Measurements from ENCODE around the gene BRF1.

Gene BRF1

DNA sequence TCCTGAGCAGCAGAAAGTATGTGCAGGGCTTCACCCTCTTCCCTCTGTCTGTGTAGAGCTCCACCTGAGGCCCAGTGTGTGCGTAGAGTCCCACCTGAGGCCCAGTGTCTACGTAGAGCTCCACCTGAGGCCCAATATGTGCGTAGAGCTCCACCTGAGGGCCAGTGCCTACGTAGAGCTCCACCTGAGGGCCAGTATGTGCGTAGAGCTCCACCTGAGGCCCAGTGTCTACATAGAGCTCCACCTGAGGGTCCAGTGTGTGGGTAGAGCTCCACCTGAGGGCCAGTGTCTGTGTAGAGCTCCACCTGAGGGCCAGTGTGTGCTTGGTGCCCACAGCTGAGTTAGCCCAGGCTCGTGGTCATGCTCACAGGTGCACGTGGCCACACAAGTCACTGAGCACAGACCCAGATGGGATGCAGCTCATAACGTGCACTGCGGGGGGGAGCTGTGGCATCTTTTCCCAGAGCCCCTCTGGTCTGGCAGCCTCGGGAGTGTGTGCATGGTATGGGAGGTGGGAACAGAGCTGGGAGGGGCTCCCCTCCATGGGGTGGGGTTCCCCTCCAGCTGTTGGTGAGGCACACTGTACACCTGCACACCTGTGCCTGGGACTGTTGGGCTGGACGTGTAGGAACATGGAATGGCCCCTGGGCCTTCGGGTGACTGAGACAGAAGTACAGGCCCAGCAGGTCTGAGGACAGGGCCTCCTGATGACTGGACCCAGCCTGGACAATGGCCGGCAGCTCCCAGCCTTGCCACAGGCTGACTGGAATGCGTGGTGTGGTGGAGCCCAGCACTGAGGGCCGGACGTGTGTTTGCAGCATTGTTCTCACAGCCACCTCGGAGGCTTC lies 33.8 kb upstream of the BRF1 start:
- H3K14ac ChIP-seq (ENCODE audit: low read length): peak overlapping the region; percentile 60
- peaks cover 0 to 7% of the 10 kb centered on the region in 2 donors for H3K9me3 ChIP-seq (replicated peaks in 1 of 2; ENCODE audit: control insufficient read depth in 2 of 2, insufficient read depth in 1 of 2, low read depth in 1 of 2, low read length in 2 of 2)
- no peak for DNase-seq (ENCODE audit: low spot score)
- H2AFZ ChIP-seq (ENCODE audit: low read length): no peak overlapping the region
- peak overlapping the region; percentile 30 for H3K18ac ChIP-seq (ENCODE audit: low read length)
- no peak overlapping the region for H3K4me2 ChIP-seq (ENCODE audit: insufficient read depth, low read length, poor library complexity, severe bottlenecking)
- H2BK120ac ChIP-seq (ENCODE audit: low read depth, low read length): no peak overlapping the region
- H3K23ac ChIP-seq (ENCODE audit: low read depth, low read length, poor library complexity): peak overlapping the region; percentile 11
- peak overlapping the region; percentile 44 for H2BK12ac ChIP-seq (ENCODE audit: low read length)
- WGBS, 2 donors (ENCODE audit: extremely low coverage in 2 of 2, insufficient read length in 2 of 2, insufficient replicate concordance in 1 of 2): no CpG with 5 or more reads among the region's 17 CpGs
- no peak overlapping the region for H3K4me3 ChIP-seq (ENCODE audit: low read length in 2 of 2)
- peak overlapping the region; percentile 3 for H3K4ac ChIP-seq (ENCODE audit: low read length)
- peaks cover 3% of the 10 kb centered on the region for H3K79me1 ChIP-seq (ENCODE audit: low read depth, low read length)
- H3K27ac ChIP-seq (replicated peaks; ENCODE audit: low read length): no peak overlapping the region
- peak overlapping the region; percentile 86 for H4K8ac ChIP-seq (ENCODE audit: low read depth, low read length)
- H3K4me1 ChIP-seq (ENCODE audit: control insufficient read depth in 2 of 2, insufficient read depth in 1 of 2, low read depth in 1 of 2, low read length in 2 of 2): peaks cover 9% of the 10 kb centered on the region in 2 donors
- H3K27me3 ChIP-seq (ENCODE audit: control insufficient read depth in 3 of 3, insufficient read depth in 3 of 3, low read depth in 1 of 3, low read length in 3 of 3): no peaks in the 10 kb centered on the region
- peaks cover 0 to 7% of the 10 kb centered on the region in 2 donors for H3K36me3 ChIP-seq (replicated peaks in 1 of 2; ENCODE audit: control insufficient read depth in 2 of 2, insufficient read depth in 2 of 2, low read length in 2 of 2)
- no peak overlapping the region for H2AK5ac ChIP-seq (ENCODE audit: low read depth, low read length)
- H4K91ac ChIP-seq (ENCODE audit: low read depth, low read length, poor library complexity): no peak overlapping the region
- H2BK15ac ChIP-seq (ENCODE audit: low read length): no peak overlapping the region
- H2BK5ac ChIP-seq (ENCODE audit: low read length): no peak overlapping the region
- H3K9ac ChIP-seq (ENCODE audit: low read depth, low read length, poor library complexity): no peak overlapping the region

DNA sequence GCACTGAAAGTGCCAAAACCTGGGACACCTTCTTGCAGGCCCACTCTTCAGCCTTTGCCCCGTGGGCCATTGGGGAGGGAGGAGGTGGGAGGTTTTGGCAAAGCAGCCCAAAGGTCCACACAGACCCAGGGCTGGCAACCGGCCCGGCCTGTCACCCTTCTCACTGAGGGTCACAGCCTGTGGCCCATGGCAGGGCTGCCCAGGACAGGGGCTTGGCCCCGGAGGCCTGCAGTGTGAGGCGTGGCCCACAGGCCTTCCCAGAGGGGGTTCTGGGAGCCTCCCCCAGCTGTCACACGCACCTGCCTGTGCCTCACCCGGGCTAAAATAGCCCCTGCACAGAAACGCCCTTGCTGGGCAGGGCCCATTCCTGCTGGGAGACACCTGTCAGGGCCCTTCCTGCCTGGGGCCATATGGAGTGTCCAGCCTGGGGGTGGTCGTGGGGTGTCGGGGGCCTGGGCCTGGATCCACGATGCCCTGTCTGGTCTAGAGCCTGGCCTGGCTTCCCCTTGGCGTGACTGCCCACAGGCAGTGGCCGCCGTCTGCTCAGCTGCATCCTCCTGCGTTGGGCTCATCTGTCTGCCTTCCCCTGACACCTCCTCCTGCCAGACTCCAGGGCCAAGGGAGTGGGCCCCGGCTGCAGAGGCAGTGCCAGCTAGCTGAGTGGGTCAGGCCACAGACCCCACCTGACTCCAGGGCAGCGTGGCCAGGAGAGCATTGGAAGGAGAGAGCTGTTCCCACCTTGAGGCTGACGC lies 33.0 kb upstream of the BRF1 start:
- no CpG with 5 or more reads among the region's 18 CpGs for whole genome bisulfite sequencing, 2 donors (ENCODE audit: extremely low coverage in 2 of 2, insufficient read length in 2 of 2, insufficient replicate concordance in 1 of 2)
- Histone ChIP-seq H2BK12ac (ENCODE audit: low read length) (no peak overlapping the region), H3K4me3 (ENCODE audit: low read length in 2 of 2) (peak overlapping the region in 1 of 2 donors; percentile 23), H2AK5ac (ENCODE audit: low read depth, low read length) (no peak overlapping the region), H4K8ac (ENCODE audit: low read depth, low read length) (peak overlapping the region; percentile 6), H3K9ac (ENCODE audit: low read depth, low read length, poor library complexity) (peak overlapping the region; percentile 5), H3K27ac (replicated peaks; ENCODE audit: low read length) (no peak overlapping the region), H3K4me2 (ENCODE audit: insufficient read depth, low read length, poor library complexity, severe bottlenecking) (no peak overlapping the region), H3K79me1 (ENCODE audit: low read depth, low read length) (peaks cover 3% of the 10 kb centered on the region), H2AFZ (ENCODE audit: low read length) (no peak overlapping the region), H3K27me3 (ENCODE audit: control insufficient read depth in 3 of 3, insufficient read depth in 3 of 3, low read depth in 1 of 3, low read length in 3 of 3) (no peaks in the 10 kb centered on the region), H3K4ac (ENCODE audit: low read length) (no peak overlapping the region), H3K9me3 (replicated peaks in 1 of 2; ENCODE audit: control insufficient read depth in 2 of 2, insufficient read depth in 1 of 2, low read depth in 1 of 2, low read length in 2 of 2) (peaks cover 0 to 7% of the 10 kb centered on the region in 2 donors), H3K18ac (ENCODE audit: low read length) (peak overlapping the region; percentile 16), H2BK120ac (ENCODE audit: low read depth, low read length) (no peak overlapping the region), H2BK15ac (ENCODE audit: low read length) (no peak overlapping the region), H4K91ac (ENCODE audit: low read depth, low read length, poor library complexity) (no peak overlapping the region), H3K36me3 (replicated peaks in 1 of 2; ENCODE audit: control insufficient read depth in 2 of 2, insufficient read depth in 2 of 2, low read length in 2 of 2) (peaks cover 0 to 7% of the 10 kb centered on the region in 2 donors), H3K14ac (ENCODE audit: low read length) (peak overlapping the region; percentile 22), H3K23ac (ENCODE audit: low read depth, low read length, poor library complexity) (peak overlapping the region; percentile 87), H2BK5ac (ENCODE audit: low read length) (no peak overlapping the region), H3K4me1 (ENCODE audit: control insufficient read depth in 2 of 2, insufficient read depth in 1 of 2, low read depth in 1 of 2, low read length in 2 of 2) (peaks cover 10 to 16% of the 10 kb centered on the region in 2 donors)
- no peak for DNase-seq (ENCODE audit: low spot score)

GRCh38 chr14:105333020-105333490 lies 32.3 kb upstream of the BRF1 start:
- Histone ChIP-seq H2BK120ac (ENCODE audit: low read depth, low read length) (no peak overlapping the region), H4K91ac (ENCODE audit: low read depth, low read length, poor library complexity) (peak overlapping the region; percentile 40), H2BK12ac (ENCODE audit: low read length) (no peak overlapping the region), H3K4me3 (ENCODE audit: low read length in 2 of 2) (no peak overlapping the region), H3K9me3 (replicated peaks in 1 of 2; ENCODE audit: control insufficient read depth in 2 of 2, insufficient read depth in 1 of 2, low read depth in 1 of 2, low read length in 2 of 2) (peaks cover 0 to 7% of the 10 kb centered on the region in 2 donors), H3K9ac (ENCODE audit: low read depth, low read length, poor library complexity) (peak overlapping the region; percentile 5), H3K4ac (ENCODE audit: low read length) (no peak overlapping the region), H3K79me1 (ENCODE audit: low read depth, low read length) (peaks cover 3% of the 10 kb centered on the region), H2BK5ac (ENCODE audit: low read length) (no peak overlapping the region), H3K27me3 (ENCODE audit: control insufficient read depth in 3 of 3, insufficient read depth in 3 of 3, low read depth in 1 of 3, low read length in 3 of 3) (no peaks in the 10 kb centered on the region), H2AK5ac (ENCODE audit: low read depth, low read length) (peak overlapping the region; percentile 14), H4K8ac (ENCODE audit: low read depth, low read length) (no peak overlapping the region), H3K36me3 (replicated peaks in 1 of 2; ENCODE audit: control insufficient read depth in 2 of 2, insufficient read depth in 2 of 2, low read length in 2 of 2) (peaks cover 0 to 7% of the 10 kb centered on the region in 2 donors), H3K4me2 (ENCODE audit: insufficient read depth, low read length, poor library complexity, severe bottlenecking) (no peak overlapping the region), H3K23ac (ENCODE audit: low read depth, low read length, poor library complexity) (no peak overlapping the region), H2BK15ac (ENCODE audit: low read length) (no peak overlapping the region), H3K4me1 (ENCODE audit: control insufficient read depth in 2 of 2, insufficient read depth in 1 of 2, low read depth in 1 of 2, low read length in 2 of 2) (peaks cover 11 to 21% of the 10 kb centered on the region in 2 donors), H3K14ac (ENCODE audit: low read length) (no peak overlapping the region), H3K18ac (ENCODE audit: low read length) (peak overlapping the region; percentile 7), H2AFZ (ENCODE audit: low read length) (no peak overlapping the region), H3K27ac (replicated peaks; ENCODE audit: low read length) (no peak overlapping the region)
- no CpG with 5 or more reads among the region's 15 CpGs for WGBS, 2 donors (ENCODE audit: extremely low coverage in 2 of 2, insufficient read length in 2 of 2, insufficient replicate concordance in 1 of 2)
- no peak for DNase-seq (ENCODE audit: low spot score)

All from neuronal stem cell (in vitro differentiated cells).